Tibial nerve (tissue), 3 donors: ENCODE measurements around the gene SFMBT2.

Experiments
- CTCF ChIP-seq, 5 experiments: fragments of 200-600 bp in 3 of 5; fragments of 450-650 bp in 2 of 5; sonication (generic) in 3 of 5; IDR thresholded peaks; one replicate each; pipeline ENCODE4 v1.5.1; 2016 to 2019; ENCODE audit warnings: antibody characterized with exemption in 5 of 5, mild to moderate bottlenecking in 3 of 5, moderate library complexity in 2 of 5
- POLR2A ChIP-seq, 2 donors: fragments of 450-650 bp; IDR thresholded peaks; one replicate each; pipeline ENCODE4 v1.6.1; 2017; ENCODE audit warnings: antibody characterized with exemption in 2 of 2, mild to moderate bottlenecking in 2 of 2, moderate library complexity in 2 of 2

- no peak for TF ChIP-seq POLR2A (IDR thresholded peaks at IDR 0.05)
- no peak for TF ChIP-seq CTCF (IDR thresholded peaks at IDR 0.05)
Observed at GRCh38 chr10:7302392-7302906, 108.4 kb downstream of the SFMBT2 start.
